ENCODE data around the gene PTGES. TPM values are rescaled to one million over a fixed set of nuclear protein-coding genes. Genes with fewer than 3 reads are reported as not detected.

The PTGES gene
- total and polyA plus RNA-seq, 2 donors (not counting 1 experiment from before 2014, with no cell fraction given), result 9.6 to 13.3 TPM

DNA sequence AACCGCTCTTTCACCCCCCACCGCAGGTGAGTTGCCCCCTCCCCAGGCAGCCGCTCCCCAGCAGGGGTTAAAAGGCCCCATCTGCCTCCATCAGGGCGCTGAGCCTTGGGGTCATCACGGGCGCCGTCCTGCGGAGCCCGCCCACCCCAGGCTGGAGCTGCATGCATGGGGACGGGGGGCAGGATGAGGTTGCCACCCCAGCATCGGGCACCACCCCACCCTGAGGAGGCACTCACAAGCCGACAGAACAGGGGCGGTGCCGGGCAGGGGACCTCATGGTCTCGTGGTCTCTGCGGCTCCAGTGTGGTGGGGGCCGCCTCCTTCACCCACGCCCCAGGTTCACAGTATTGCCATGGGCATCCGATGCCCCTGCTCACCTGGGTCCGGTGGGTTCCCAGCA lies 16.5 kb downstream of the PTGES start:
- Histone ChIP-seq H3K27ac (ENCODE audit: insufficient read depth, low read length) (no peak overlapping the region), H3K36me3 (ENCODE audit: control insufficient read depth, insufficient read depth, low read length) (no peaks in the 10 kb centered on the region), H3K27me3 (ENCODE audit: control insufficient read depth, insufficient read depth, low read length) (peaks cover 3% of the 10 kb centered on the region), H3K4me2 (ENCODE audit: extremely low read depth, insufficient read depth, low read length) (no peak overlapping the region), H3K79me2 (ENCODE audit: control insufficient read depth, insufficient read depth, low read length) (no peaks in the 10 kb centered on the region), H3K9me3 (ENCODE audit: control insufficient read depth, insufficient read depth, low read depth, low read length) (no peaks in the 10 kb centered on the region), H3K4me1 (ENCODE audit: control insufficient read depth, extremely low read depth, insufficient read depth, low read length) (no peaks in the 10 kb centered on the region), H3K9ac (ENCODE audit: insufficient read depth, low read length) (no peak overlapping the region), H2AFZ (ENCODE audit: low read length) (no peak overlapping the region), H4K20me1 (ENCODE audit: control insufficient read depth, extremely low read depth, insufficient read depth, low read length) (no peaks in the 10 kb centered on the region), H3K4me3 (replicated peaks in 1 of 4; ENCODE audit: control extremely low read depth in 1 of 4, insufficient read depth in 1 of 4, low read depth in 3 of 4, low read length in 4 of 4) (no peak overlapping the region)
- DNase-seq (ENCODE audit: low read depth in 2 of 2), result no peak
- TF ChIP-seq, protein P1, sequence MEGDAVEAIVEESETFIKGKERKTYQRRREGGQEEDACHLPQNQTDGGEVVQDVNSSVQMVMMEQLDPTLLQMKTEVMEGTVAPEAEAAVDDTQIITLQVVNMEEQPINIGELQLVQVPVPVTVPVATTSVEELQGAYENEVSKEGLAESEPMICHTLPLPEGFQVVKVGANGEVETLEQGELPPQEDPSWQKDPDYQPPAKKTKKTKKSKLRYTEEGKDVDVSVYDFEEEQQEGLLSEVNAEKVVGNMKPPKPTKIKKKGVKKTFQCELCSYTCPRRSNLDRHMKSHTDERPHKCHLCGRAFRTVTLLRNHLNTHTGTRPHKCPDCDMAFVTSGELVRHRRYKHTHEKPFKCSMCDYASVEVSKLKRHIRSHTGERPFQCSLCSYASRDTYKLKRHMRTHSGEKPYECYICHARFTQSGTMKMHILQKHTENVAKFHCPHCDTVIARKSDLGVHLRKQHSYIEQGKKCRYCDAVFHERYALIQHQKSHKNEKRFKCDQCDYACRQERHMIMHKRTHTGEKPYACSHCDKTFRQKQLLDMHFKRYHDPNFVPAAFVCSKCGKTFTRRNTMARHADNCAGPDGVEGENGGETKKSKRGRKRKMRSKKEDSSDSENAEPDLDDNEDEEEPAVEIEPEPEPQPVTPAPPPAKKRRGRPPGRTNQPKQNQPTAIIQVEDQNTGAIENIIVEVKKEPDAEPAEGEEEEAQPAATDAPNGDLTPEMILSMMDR (conservative IDR thresholded peaks at IDR 0.05 in 1 of 2, IDR thresholded peaks at IDR 0.05 in 1 of 2; ENCODE audit: low read depth in 1 of 2, low read length in 2 of 2), result no peak
- TF ChIP-seq EZH2 (IDR thresholded peaks at IDR 0.05; ENCODE audit: low read length, missing control alignments), result no peak

DNA sequence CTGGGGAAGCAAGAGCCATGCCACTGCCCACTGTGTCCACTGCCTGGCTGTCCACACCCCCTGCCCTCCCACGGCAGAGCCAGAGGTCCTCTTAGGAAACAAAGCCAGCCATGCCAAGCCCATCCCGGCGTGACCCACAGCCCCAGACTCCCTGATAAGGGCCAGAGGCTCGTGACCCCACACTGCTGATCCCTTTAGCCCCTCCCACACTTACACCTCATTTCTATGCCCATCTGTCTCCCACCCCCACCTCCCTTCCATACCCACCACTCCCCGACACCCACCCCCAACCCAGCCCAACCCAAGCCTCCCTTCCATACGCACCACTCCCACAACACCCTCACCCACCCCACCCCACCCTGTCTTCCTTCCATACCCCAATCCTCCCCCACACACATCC lies 17.3 kb downstream of the PTGES start:
- H4K20me1 ChIP-seq (ENCODE audit: control insufficient read depth, extremely low read depth, insufficient read depth, low read length), result no peaks in the 10 kb centered on the region

DNA sequence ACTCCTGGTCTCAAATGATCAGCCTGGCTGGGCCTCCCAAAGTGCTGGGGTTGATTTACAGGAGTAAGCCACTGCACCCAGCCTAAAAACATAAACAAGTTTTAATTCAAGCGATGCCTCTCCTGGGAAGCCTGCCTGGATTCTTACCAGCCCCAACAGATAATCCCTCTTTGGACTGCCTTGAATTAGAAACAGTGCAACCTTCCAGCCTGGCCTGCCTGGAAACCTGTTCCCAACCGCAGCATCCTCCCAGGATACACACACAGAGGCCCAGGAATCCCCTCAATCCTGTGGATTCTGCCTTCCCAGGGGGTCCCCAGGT lies 19.2 kb downstream of the PTGES start:
- no peaks in the 10 kb centered on the region for H3K4me1 ChIP-seq (ENCODE audit: control insufficient read depth, extremely low read depth, insufficient read depth, low read length)
- no peak for DNase-seq (ENCODE audit: low read depth in 2 of 2)
- H3K36me3 ChIP-seq (ENCODE audit: control insufficient read depth, insufficient read depth, low read length), result no peaks in the 10 kb centered on the region
- no peak overlapping the region for H2AFZ ChIP-seq (ENCODE audit: low read length)
- TF ChIP-seq, protein P1 (conservative IDR thresholded peaks at IDR 0.05 in 1 of 2, IDR thresholded peaks at IDR 0.05 in 1 of 2; ENCODE audit: low read depth in 1 of 2, low read length in 2 of 2), result no peak
- TF ChIP-seq EZH2 (IDR thresholded peaks at IDR 0.05; ENCODE audit: low read length, missing control alignments), result no peak
- H3K27ac ChIP-seq (ENCODE audit: insufficient read depth, low read length), result no peak overlapping the region
- H3K27me3 ChIP-seq (ENCODE audit: control insufficient read depth, insufficient read depth, low read length), result peaks cover 3% of the 10 kb centered on the region
- no peaks in the 10 kb centered on the region for H3K79me2 ChIP-seq (ENCODE audit: control insufficient read depth, insufficient read depth, low read length)
- no peak overlapping the region for H3K4me2 ChIP-seq (ENCODE audit: extremely low read depth, insufficient read depth, low read length)
- H3K9me3 ChIP-seq (ENCODE audit: control insufficient read depth, insufficient read depth, low read depth, low read length), result no peaks in the 10 kb centered on the region
- H4K20me1 ChIP-seq (ENCODE audit: control insufficient read depth, extremely low read depth, insufficient read depth, low read length), result no peaks in the 10 kb centered on the region
- H3K9ac ChIP-seq (ENCODE audit: insufficient read depth, low read length), result no peak overlapping the region
- no peak overlapping the region for H3K4me3 ChIP-seq (replicated peaks in 1 of 4; ENCODE audit: control extremely low read depth in 1 of 4, insufficient read depth in 1 of 4, low read depth in 3 of 4, low read length in 4 of 4)

More for the DNA sequence above, 17.3 kb downstream of the PTGES start:
- no peak overlapping the region for H3K27ac ChIP-seq (ENCODE audit: insufficient read depth, low read length)
- H3K4me2 ChIP-seq (ENCODE audit: extremely low read depth, insufficient read depth, low read length), result no peak overlapping the region
- H3K4me3 ChIP-seq (replicated peaks in 1 of 4; ENCODE audit: control extremely low read depth in 1 of 4, insufficient read depth in 1 of 4, low read depth in 3 of 4, low read length in 4 of 4), result no peak overlapping the region
- no peaks in the 10 kb centered on the region for H3K36me3 ChIP-seq (ENCODE audit: control insufficient read depth, insufficient read depth, low read length)
- H3K27me3 ChIP-seq (ENCODE audit: control insufficient read depth, insufficient read depth, low read length), result peaks cover 3% of the 10 kb centered on the region
- no peak for DNase-seq (ENCODE audit: low read depth in 2 of 2)
- no peaks in the 10 kb centered on the region for H3K79me2 ChIP-seq (ENCODE audit: control insufficient read depth, insufficient read depth, low read length)
- no peaks in the 10 kb centered on the region for H3K9me3 ChIP-seq (ENCODE audit: control insufficient read depth, insufficient read depth, low read depth, low read length)
- no peak overlapping the region for H2AFZ ChIP-seq (ENCODE audit: low read length)
- no peak overlapping the region for H3K9ac ChIP-seq (ENCODE audit: insufficient read depth, low read length)
- no peaks in the 10 kb centered on the region for H3K4me1 ChIP-seq (ENCODE audit: control insufficient read depth, extremely low read depth, insufficient read depth, low read length)
- no peak for TF ChIP-seq EZH2 (IDR thresholded peaks at IDR 0.05; ENCODE audit: low read length, missing control alignments)
- TF ChIP-seq, protein P1 (conservative IDR thresholded peaks at IDR 0.05 in 1 of 2, IDR thresholded peaks at IDR 0.05 in 1 of 2; ENCODE audit: low read depth in 1 of 2, low read length in 2 of 2), result no peak

All from fibroblast of lung (primary cell).